GM18907 (cell line): Measurements from ENCODE around the gene ZNF23.
"Not testable (repeated sequence)": the region's sequence is repeated elsewhere in the genome, so short reads cannot be mapped to it uniquely, and the experiment has no call there.

Source experiments
- ATAC-seq: cut with Tn5 transposase; IDR thresholded peaks from one replicate; pipeline ENCODE4 v1.9.1; 2021; ENCODE audit warnings: mild to moderate bottlenecking, moderate library complexity; ENCODE audit not compliant: unreplicated experiment

Gene ZNF23

DNA sequence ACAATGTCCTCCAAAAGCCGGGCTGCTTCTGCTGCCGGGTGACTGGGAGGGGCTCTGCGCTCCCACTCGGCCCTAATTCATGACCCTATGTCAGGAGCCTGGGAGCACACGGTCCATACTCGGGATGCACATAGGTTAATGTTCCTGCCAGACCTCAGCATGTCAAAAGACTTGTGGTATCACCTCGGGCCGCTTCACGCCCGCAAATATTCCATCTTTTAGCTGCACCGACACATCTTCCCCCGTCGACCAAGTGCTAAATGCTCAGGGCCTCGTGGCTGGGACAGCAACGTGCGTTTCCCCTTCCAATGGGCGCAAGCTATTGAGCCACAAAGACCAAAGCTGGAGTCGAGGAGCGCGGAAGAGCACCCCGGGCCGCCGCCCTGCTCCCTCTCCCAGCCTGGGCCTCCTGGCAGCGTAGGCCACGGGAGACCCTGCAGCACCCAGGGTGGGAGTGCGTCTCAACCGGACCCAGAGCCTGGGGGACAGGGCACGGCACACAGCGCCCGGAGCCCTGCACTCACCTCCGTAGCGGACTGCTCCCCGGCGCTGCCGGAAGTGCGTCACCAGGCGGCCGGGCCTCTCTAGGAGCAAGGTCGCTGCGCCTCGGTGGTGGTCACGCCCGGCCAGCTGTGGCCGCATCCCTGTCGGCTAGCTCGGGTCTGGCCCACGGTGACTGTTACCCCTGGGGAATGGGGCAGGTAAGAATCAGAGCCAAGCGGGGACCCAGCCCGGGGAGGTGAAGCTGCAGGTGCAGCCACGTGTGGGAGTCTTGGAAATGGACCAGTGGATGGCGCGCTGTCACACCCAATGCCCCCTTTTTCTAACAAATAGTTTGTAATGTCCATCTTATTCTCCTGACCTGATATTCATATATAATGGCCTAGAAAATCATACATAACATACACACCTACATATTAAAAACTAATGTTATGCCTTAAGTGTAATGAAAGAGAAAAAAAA lies at the start of gene ZNF23:
Gene ZNF23, minus strand, starts transcription at position 562 of the 963 bp plus-strand sequence. CDS start 5,451 bp downstream, outside the sequence.
- ATAC-seq: peak; percentile 96

DNA sequence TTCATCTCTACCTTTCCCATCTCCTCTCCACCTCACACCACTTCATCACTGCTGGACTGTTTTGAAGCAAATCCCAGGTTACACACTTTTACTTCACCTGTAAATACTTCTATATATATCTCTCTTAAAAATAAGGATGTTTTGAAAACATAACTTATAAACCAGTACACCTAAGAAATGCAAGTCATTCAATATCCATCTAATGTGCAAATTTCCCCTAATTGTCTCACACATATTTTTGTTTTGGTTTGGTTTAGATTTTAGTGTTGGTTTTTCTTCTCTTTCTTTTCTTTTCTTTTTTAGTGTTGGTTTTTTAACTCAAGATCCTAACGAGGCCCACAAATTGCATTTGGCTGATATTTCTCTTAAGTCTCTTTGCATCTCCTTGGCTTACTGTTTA lies 45.0 kb upstream of the ZNF23 start:
- ATAC-seq: no peak

DNA sequence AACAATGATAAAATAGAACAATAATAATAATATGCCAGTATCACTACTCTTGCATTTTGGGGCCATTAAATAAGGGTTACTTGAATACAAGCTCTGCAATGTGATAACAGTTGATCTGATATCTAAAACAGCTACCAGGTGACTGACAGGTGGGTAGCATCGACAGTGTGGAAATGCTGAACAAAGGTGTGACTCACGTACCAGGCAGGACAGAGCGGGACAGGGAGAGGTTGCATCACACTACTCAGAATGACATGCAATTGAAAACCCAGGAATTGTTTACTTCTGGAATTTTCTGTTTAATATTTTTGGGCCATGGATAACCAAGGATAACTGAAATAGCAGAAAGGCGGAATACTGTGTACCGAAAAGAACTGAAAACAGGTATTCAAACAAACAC lies 42.9 kb upstream of the ZNF23 start:
- no peak for ATAC-seq

DNA sequence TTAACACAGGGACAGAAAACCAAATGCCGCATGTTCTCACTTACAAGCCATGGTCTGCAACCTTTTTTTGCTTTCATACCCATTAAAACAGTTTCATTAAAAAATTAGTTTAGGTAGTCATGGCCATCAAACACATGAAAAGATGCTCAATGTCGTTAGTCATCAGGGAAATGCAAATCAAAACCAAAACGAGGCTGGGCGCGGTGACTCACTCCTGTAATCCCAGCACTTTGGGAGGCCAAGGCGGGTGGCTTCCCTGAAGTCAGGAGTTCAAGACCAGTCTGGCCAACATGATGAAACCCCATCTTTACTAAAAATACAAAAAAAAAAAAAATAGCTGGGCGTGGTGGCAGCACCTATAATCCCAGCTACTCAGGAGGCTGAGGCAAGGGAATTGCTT lies 42.0 kb upstream of the ZNF23 start:
- ATAC-seq: not testable (repeated sequence)

DNA sequence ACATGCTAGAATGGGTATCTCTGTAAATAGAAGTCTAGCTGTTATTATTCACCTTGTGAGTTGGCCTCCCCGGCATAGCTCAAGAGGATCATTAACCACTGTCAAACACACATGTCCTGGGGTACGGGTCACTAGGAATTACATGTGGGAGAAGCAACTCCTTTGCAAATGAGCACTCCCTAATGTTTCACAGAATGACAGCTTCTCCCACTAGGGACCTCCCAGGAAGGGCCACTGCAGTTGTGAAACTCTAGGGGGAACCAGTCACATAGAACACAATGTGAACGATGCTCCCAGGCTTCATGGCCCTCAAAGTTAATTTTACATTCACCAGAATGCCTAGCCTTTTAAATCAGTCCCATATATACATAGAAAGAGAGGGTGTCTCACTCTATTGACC lies 39.5 kb upstream of the ZNF23 start:
- ATAC-seq: no peak

DNA sequence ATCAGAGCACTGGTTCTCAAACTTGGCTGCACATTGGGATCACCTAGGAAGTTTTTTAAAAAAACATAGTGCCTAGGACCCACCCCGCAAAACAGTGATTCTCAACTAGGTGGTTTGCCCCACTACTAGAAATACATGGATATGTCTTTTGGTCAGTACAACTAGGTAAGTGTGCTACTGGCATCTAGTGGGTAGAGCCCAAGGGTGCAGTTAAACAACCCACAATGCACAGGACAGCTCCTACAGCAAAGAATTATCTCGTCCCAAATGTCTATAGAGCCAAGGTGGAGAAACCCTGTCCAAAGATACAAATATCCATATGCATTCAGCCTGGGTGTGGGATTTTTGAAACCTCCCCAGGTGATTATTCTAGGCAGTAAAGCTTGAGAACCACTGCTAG lies 38.9 kb upstream of the ZNF23 start:
- no peak for ATAC-seq

DNA sequence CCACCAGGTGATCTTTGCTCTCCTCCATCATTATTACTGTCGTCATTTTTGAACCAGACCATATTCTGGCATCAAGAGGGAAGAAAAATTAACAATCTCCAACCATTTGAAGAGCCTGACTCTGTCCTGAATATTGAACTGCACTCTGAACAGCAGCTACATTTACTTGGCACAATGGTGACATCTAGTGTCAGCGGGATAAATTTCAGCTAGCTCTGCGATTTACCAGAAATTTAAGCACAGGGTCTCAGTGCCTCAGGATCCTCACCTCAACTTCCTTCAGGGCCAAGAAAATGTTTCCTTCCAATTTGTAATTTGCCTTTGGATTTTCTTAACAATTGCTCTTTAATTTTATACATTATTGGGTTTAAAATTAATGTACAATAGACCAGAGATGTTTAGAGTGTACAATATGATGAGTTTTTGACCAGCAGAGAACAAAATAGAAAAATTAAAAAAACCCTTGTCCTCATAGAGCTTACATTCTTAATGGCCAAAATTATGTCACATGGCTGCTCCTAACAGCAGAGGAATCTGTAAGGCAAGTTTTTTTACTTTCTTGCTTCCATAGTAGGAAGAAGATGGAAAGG lies 37.8 kb upstream of the ZNF23 start:
- ATAC-seq: peak; percentile 65

DNA sequence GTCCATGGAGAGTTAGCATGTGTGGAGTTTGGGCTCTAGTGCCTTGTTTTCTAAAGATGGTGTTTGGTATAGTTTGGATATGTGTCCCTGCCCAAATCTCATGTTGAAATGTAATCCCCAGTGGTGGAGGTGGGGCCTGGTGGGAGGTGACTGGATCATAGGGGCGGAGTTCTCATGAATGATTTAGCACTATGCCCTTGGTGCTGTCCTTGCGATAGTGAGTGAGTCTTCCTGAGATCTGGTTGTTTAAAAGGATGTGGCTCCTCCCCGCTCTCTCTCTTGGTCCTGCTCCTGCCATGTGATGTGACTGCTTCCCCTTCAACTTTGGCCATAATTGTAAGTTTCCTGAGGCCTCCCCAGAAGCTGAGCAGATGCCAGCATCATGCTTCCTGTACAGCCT lies 36.0 kb upstream of the ZNF23 start:
- ATAC-seq: no peak

DNA sequence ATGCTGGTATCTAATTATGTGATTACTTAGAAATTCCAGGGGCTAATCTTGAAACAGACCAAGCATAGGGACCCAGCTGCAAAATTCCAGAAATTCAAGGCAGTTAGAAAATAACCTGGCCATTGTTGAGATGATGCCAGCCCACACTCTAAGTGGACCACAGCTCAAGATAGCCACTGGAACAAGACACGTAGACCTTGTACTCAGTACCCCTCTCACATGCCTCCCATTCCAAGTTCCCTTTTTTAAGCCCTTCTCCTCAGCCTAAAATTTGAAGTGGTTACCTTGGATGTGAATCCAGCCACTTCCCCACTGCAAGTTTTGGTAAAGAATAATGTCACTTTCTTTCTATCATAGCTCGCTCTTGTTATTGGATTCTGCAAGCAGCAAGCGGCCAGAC lies 31.2 kb upstream of the ZNF23 start:
- no peak for ATAC-seq

DNA sequence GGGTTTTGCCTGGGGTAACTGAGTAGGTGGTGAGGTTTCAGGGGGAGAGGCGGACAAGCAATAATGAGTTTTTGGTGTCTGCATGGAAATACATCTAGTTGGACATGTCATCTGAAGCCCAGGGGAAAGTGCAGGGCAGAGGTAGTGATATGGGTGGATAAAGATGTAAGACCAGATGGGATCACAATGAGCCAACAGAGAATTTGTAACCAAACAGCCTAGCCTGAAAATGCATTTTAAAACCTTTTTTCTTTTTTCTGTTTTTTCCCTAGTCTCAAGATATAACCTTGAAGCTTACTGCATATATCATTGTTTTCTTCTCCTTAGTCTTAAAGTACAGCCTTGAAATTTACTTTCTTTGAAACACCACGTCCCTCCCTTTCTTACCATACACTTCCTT lies 30.7 kb upstream of the ZNF23 start:
- no peak for ATAC-seq

DNA sequence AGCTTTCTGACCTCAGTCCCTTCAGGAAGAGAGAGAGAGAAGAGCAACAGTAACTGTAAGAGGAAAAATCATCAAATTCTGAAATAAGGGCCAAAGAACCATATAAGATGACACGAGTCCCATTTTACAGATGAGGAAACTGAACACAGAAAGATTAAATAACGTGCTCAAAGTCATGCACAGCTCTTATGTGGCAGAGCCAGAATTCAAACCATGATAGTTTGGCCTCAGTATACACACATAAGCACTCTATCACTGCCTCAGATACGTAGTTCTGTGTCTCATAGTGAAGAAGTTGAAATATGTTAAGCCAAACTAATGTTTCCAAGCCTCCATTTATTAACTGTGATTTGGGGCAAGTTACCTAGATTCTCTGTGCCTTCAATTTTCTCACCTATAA lies 29.0 kb upstream of the ZNF23 start:
- ATAC-seq: no peak

DNA sequence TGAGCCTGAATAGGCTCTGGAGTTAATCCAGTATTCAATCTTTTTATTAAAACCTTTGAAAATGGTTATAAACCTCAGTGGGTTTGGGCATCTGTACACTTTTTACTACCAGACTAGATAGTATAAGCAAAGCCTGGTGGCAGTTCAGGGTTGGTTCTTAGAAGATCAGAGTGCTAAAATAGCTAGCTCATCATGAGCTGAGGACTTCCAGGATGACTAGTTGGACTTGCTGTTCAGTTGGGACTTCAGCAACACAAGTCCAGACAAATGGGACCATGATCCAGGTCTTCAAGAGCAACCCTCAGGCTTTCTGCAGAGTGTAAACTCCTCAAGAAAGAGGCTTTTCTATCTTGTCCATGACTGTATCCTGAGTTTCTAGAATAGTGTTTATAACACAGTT lies 28.3 kb upstream of the ZNF23 start:
- no peak for ATAC-seq

DNA sequence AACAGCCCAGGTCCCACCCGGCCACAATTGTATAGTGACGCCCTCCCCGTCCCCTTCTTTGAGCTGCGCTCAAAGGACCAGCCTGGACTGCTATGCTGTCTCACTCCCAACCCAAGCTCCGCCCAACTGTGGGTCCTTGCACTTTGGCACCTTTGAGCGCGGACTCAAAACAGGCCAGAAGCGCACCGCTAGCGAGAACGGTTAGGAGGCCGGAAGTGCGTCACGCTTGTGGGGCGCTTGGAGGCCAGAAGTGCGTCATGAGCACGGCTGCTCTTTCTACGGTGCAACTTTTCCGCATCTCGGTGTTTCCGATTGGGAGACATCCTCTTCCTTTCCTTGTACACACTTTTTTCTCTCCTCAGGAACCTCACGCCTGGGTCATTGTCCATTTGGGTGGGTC lies 27.1 kb upstream of the ZNF23 start, which contains the start of gene ZNF19:
Gene ZNF19, minus strand, starts transcription at position 203 of the 400 bp plus-strand sequence. CDS start 7,210 bp downstream, outside the sequence.
- ATAC-seq: no peak

DNA sequence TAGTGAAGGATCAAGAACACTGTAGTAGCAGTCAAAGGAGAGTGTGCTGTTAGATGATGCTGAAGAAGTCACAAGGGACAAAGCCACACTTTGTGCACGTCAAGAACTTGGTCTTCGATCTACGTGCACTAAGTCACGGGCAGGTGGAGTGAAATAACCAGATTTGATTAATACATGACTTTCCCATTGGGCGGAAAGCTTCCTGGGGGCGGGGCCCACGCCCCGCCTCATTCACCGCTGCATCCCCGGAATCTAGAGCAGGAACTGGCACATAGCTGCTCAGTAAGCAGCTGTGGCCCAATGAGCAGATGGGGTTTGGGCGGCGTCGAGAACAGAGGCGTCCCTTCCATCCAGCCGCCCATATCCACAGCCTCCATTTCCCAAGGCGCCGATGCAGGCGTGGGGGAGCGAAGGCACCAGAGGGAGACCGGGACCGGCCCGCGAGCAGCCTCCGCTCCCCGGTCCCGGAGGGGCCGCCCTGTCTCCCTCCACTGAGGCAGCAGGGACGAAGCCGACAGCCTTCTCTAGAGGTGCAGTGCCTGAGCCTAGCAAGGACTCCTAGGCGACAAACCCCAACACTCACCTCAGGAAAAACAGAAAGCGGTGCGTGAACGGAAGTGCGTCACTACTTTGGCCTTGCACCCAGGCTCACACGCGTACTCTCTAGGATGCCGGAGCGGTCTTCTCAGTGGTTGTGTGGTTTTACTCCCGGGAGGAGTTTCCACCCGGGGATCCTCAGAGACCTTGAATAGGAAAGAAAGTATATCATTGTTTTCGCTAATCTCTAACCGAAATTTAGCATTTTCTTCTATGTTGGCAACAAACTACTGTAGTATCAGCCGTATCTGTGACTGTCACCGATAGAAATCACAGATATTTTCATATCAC lies 22.2 kb upstream of the ZNF23 start:
- ATAC-seq: peak; percentile 90

DNA sequence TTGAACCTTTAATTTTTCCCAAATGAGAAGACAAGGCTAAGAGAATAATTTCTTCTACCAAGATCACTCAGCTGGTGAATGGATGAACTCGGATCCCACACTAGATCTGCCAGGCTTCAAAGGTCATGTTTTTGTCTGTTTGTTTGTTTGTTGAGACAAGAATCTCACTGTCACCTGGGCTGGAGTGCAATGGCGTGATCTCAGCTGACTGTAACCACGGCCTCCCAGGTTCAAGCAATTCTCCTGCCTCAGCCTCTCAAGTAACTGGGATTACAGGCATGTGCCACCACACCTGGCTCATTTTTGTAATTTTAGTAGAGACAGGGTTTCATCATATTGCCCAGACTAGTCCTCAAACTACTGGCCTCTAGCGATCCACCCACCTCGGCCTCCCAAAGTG lies 20.5 kb upstream of the ZNF23 start:
- ATAC-seq: no peak

DNA sequence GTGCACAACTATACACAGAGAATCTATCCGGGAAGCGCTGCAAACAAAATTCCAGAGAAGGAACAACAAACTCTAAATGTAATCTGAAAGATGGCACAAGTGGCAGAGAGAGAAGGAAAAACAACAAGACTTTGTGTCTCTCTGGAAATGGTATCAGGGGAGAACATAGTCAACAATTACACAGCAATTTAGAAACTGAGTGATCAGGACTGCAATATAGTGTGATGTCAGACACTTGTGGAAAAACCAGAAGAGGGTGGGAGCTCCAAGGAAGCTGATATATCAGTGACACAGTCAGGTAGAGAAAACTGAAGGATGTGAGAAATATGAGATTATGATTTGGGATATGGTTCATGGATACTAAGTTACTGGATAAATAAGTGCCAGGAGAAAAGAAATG lies 18.9 kb upstream of the ZNF23 start:
- ATAC-seq: no peak

DNA sequence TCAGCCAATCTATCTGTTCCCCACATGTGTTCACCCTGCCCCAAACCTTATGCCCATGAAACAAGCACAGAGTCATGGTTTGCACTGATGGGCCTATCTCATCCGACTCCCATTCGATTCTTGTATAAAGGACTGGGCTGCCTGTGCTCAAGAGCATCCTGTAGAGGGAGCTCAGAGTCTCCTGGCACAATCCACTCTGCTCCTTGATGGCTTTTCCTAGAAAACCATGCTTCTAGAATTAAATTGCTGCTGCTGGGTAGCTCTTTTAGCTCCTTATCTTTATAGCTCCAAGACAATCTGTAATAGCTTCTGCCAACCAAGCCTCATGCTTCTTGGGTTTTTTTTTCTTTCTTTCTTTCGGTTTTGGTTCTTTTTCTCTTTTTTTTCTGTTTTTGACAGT lies 17.4 kb upstream of the ZNF23 start:
- ATAC-seq: no peak

DNA sequence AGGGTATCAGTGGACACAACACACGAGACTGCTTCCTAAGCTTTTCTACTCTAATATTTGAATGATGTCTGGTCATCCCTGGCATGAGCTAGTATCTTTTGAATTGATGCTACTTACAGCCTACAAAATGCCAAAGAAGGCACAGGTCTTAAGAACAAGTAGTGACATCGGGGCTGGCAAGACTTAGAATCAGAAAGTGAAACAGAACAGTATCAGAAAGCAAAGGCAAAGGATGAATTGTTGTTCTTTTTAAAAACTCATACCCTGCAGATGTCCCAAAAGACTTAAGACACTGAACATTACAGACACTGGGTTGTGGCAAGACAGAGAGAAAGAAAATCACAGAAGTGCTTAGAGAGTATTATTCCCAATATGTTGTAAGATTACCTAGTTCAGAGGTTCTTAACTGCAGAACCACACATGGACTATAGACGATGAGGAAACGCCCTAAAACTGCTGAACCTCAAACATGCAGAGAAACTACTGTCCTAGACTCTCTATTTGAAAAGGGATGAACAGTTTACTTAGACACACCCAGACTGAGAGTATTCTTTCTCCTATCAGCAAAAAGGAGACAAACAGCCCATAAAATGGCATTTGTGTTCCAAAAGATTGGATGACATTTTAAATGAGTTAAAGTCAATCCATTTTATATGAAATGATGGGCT lies 14.5 kb upstream of the ZNF23 start:
- no peak for ATAC-seq

DNA sequence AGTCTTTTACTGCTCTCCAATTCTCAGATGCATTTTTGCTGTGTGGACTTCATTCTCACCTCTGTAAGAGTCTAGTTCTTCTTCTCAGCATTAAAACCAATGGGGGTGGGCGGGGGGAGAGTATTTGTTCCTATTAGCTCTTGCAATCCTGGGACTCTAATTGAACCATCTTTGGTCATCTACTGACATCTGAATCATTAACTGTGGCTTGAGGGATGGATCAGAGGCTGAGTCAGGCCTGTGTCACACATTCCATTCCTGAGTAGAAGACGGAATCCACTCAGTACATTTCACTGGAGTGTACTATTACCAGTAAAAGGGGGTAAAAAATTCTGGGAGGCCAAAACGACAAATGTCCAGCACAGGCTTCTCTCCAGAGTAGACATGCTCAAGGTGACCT lies 12.8 kb upstream of the ZNF23 start:
- ATAC-seq: no peak

DNA sequence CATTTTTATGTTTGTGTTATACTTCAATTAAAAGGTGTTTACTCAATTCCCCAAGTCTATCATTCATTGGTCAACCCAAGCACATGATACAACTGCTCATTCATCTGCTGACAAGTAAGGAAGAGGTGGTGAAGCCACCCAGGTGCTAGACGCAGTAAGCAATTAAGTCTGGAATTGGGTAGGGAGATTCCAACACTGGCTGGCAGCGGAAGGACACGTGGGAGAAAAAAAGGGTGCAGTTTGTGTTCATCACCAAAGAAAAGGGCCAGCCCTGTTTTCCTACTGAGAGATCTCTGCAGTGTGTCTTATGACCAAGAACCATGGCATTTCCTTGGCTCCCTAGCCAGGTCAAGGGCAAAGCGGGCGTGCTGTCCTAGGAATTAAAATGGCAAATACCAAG lies 11.8 kb upstream of the ZNF23 start:
- no peak for ATAC-seq

DNA sequence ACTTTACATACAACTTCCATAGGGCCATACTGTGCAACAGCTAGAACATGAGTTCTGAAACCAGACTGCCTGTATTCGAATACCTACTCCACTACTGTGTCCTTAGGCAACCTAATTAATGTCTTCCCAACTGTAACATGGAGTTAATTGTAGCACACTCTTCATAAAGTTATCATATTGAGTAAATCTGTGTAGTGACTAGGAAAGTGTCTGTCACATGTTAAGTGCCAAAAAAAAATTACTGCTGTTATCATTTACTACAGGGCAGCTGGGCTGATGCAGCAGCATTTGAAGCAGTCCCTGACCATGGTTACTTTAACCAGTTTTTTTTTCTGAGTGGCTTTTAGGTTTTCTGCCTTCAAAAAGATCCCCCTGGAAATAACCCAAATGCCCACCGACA lies 10.9 kb upstream of the ZNF23 start:
- ATAC-seq: no peak
